Measurements from ENCODE around the gene LRCH3. TPM values are rescaled to one million over a fixed set of nuclear protein-coding genes. Genes with fewer than 3 reads are reported as not detected.

The LRCH3 gene
- total RNA-seq, 1 donor from 2014 or later: 70.2 TPM

GRCh38 chr3:197888511-197888910 is 97.5 kb downstream of the LRCH3 start:
- peaks cover 18% of the 10 kb centered on the region for H3K36me3 Mint-ChIP-seq (ENCODE audit: unreplicated experiment)
- no peaks in the 10 kb centered on the region for H3K4me1 Mint-ChIP-seq (ENCODE audit: unreplicated experiment)
- no peaks in the 10 kb centered on the region for H3K27me3 Mint-ChIP-seq (ENCODE audit: unreplicated experiment)
- no peaks in the 10 kb centered on the region for H3K9me3 Mint-ChIP-seq (ENCODE audit: unreplicated experiment)
- no peak overlapping the region for H3K4me3 Mint-ChIP-seq (ENCODE audit: unreplicated experiment)
- H3K27ac Mint-ChIP-seq (ENCODE audit: unreplicated experiment): no peak overlapping the region
- no peak for TF ChIP-seq CTCF (IDR thresholded peaks at IDR 0.05)
- no peak for DNase-seq (ENCODE audit: extremely low spot score, unreplicated experiment)

GRCh38 chr3:197889204-197889930 is 98.3 kb downstream of the LRCH3 start:
- Mint-ChIP-seq H3K9me3 (ENCODE audit: unreplicated experiment) (no peaks in the 10 kb centered on the region), H3K27ac (ENCODE audit: unreplicated experiment) (no peak overlapping the region)

GRCh38 chr3:197890693-197891092 is 99.6 kb downstream of the LRCH3 start:
- no peak overlapping the region for H3K4me3 Mint-ChIP-seq (ENCODE audit: unreplicated experiment)
- no peak for TF ChIP-seq CTCF (IDR thresholded peaks at IDR 0.05)
- H3K27ac Mint-ChIP-seq (ENCODE audit: unreplicated experiment): no peak overlapping the region
- H3K4me1 Mint-ChIP-seq (ENCODE audit: unreplicated experiment): no peaks in the 10 kb centered on the region
- peaks cover 9% of the 10 kb centered on the region for H3K36me3 Mint-ChIP-seq (ENCODE audit: unreplicated experiment)
- DNase-seq (ENCODE audit: extremely low spot score, unreplicated experiment): peak; percentile 25
- H3K9me3 Mint-ChIP-seq (ENCODE audit: unreplicated experiment): no peaks in the 10 kb centered on the region
- no peaks in the 10 kb centered on the region for H3K27me3 Mint-ChIP-seq (ENCODE audit: unreplicated experiment)

More at GRCh38 chr3:197889204-197889930, 98.3 kb downstream of the LRCH3 start:
- DNase-seq (ENCODE audit: extremely low spot score, unreplicated experiment): peak; percentile 6
- no peak for TF ChIP-seq CTCF (IDR thresholded peaks at IDR 0.05)
- Mint-ChIP-seq H3K27me3 (ENCODE audit: unreplicated experiment) (no peaks in the 10 kb centered on the region), H3K4me3 (ENCODE audit: unreplicated experiment) (no peak overlapping the region), H3K4me1 (ENCODE audit: unreplicated experiment) (no peaks in the 10 kb centered on the region), H3K36me3 (ENCODE audit: unreplicated experiment) (peaks cover 14% of the 10 kb centered on the region)

- H3K36me3 Mint-ChIP-seq (ENCODE audit: unreplicated experiment): peaks cover 3% of the 10 kb centered on the region
- peak; percentile 36 for DNase-seq (ENCODE audit: extremely low spot score, unreplicated experiment)
- H3K27me3 Mint-ChIP-seq (ENCODE audit: unreplicated experiment): no peaks in the 10 kb centered on the region
- TF ChIP-seq CTCF (IDR thresholded peaks at IDR 0.05): no peak
- no peaks in the 10 kb centered on the region for H3K9me3 Mint-ChIP-seq (ENCODE audit: unreplicated experiment)
- H3K4me3 Mint-ChIP-seq (ENCODE audit: unreplicated experiment): no peak overlapping the region
- H3K27ac Mint-ChIP-seq (ENCODE audit: unreplicated experiment): no peak overlapping the region
- H3K4me1 Mint-ChIP-seq (ENCODE audit: unreplicated experiment): no peaks in the 10 kb centered on the region
Measured at GRCh38 chr3:197892162-197892561, 101.1 kb downstream of the LRCH3 start.

GRCh38 chr3:197896421-197896820 is 105.4 kb downstream of the LRCH3 start:
- Mint-ChIP-seq H3K36me3 (ENCODE audit: unreplicated experiment) (peaks cover 5% of the 10 kb centered on the region), H3K27ac (ENCODE audit: unreplicated experiment) (no peak overlapping the region), H3K4me3 (ENCODE audit: unreplicated experiment) (no peak overlapping the region), H3K9me3 (ENCODE audit: unreplicated experiment) (no peaks in the 10 kb centered on the region), H3K4me1 (ENCODE audit: unreplicated experiment) (no peaks in the 10 kb centered on the region), H3K27me3 (ENCODE audit: unreplicated experiment) (no peaks in the 10 kb centered on the region)
- peak; percentile 17 for DNase-seq (ENCODE audit: extremely low spot score, unreplicated experiment)
- TF ChIP-seq CTCF (IDR thresholded peaks at IDR 0.05): no peak
